Rectal smooth muscle tissue (tissue), 1 donor: Measurements from ENCODE around the gene ARHGEF17.

ENCODE experiments used
- H3K27ac ChIP-seq: one replicate; pipeline ENCODE4 v1.7.0; 2013; ENCODE audit warnings: low read depth, low read length, inconsistent platforms
- H3K27me3 ChIP-seq: one replicate; pipeline ENCODE4 v1.7.0; 2013; ENCODE audit warnings: low read length; ENCODE audit not compliant: control insufficient read depth, insufficient read depth
- H3K36me3 ChIP-seq: one replicate; pipeline ENCODE4 v1.7.0; 2013; ENCODE audit warnings: low read length; ENCODE audit not compliant: control insufficient read depth, insufficient read depth
- H3K4me1 ChIP-seq: one replicate; pipeline ENCODE4 v1.7.0; 2013; ENCODE audit warnings: low read length; ENCODE audit not compliant: control insufficient read depth, insufficient read depth
- H3K4me3 ChIP-seq: one replicate; pipeline ENCODE4 v1.7.0; 2013; ENCODE audit warnings: low read length
- H3K9ac ChIP-seq: one replicate; pipeline ENCODE4 v1.7.0; 2013; ENCODE audit warnings: low read length

The ARHGEF17 gene

GRCh38 chr11:73350908-73351636 lies 43.0 kb downstream of the ARHGEF17 start:
- no peak overlapping the region for H3K4me3 ChIP-seq
- no peak overlapping the region for H3K27ac ChIP-seq
- H3K27me3 ChIP-seq, result no peaks in the 10 kb centered on the region
- H3K4me1 ChIP-seq, result no peaks in the 10 kb centered on the region
- peaks cover 7% of the 10 kb centered on the region for H3K36me3 ChIP-seq
- H3K9ac ChIP-seq, result no peak overlapping the region

GRCh38 chr11:73353422-73353821 lies 45.3 kb downstream of the ARHGEF17 start:
- Histone ChIP-seq H3K9ac (no peak overlapping the region), H3K36me3 (peaks cover 8% of the 10 kb centered on the region), H3K4me3 (no peak overlapping the region), H3K4me1 (no peaks in the 10 kb centered on the region), H3K27ac (no peak overlapping the region), H3K27me3 (no peaks in the 10 kb centered on the region)

- Histone ChIP-seq H3K27ac (no peak overlapping the region), H3K9ac (no peak overlapping the region), H3K4me3 (no peak overlapping the region), H3K36me3 (peaks cover 10% of the 10 kb centered on the region), H3K27me3 (no peaks in the 10 kb centered on the region), H3K4me1 (no peaks in the 10 kb centered on the region)
These were observed 47.0 kb downstream of the ARHGEF17 start for GRCh38 chr11:73355109-73355508.

- Histone ChIP-seq H3K4me1 (no peaks in the 10 kb centered on the region), H3K27me3 (no peaks in the 10 kb centered on the region), H3K36me3 (peaks cover 13% of the 10 kb centered on the region), H3K4me3 (no peak overlapping the region), H3K27ac (no peak overlapping the region), H3K9ac (no peak overlapping the region)
These were observed 49.1 kb downstream of the ARHGEF17 start for GRCh38 chr11:73356979-73357860.

GRCh38 chr11:73358071-73358470 lies 50.0 kb downstream of the ARHGEF17 start:
- Histone ChIP-seq H3K4me1 (no peaks in the 10 kb centered on the region), H3K36me3 (peaks cover 17% of the 10 kb centered on the region), H3K9ac (no peak overlapping the region), H3K4me3 (no peak overlapping the region), H3K27ac (no peak overlapping the region), H3K27me3 (no peaks in the 10 kb centered on the region)

GRCh38 chr11:73359341-73359740 lies 51.3 kb downstream of the ARHGEF17 start:
- Histone ChIP-seq H3K4me3 (no peak overlapping the region), H3K27ac (no peak overlapping the region), H3K9ac (no peak overlapping the region), H3K27me3 (no peaks in the 10 kb centered on the region), H3K36me3 (peaks cover 22% of the 10 kb centered on the region), H3K4me1 (no peaks in the 10 kb centered on the region)

GRCh38 chr11:73359930-73360742 lies 52.1 kb downstream of the ARHGEF17 start:
- peaks cover 22% of the 10 kb centered on the region for H3K36me3 ChIP-seq
- no peaks in the 10 kb centered on the region for H3K4me1 ChIP-seq
- no peak overlapping the region for H3K9ac ChIP-seq
- no peak overlapping the region for H3K4me3 ChIP-seq
- H3K27ac ChIP-seq, result no peak overlapping the region
- H3K27me3 ChIP-seq, result no peaks in the 10 kb centered on the region

GRCh38 chr11:73360743-73361369 lies 52.8 kb downstream of the ARHGEF17 start:
- no peaks in the 10 kb centered on the region for H3K4me1 ChIP-seq
- peaks cover 29% of the 10 kb centered on the region for H3K36me3 ChIP-seq
- no peak overlapping the region for H3K4me3 ChIP-seq
- no peak overlapping the region for H3K9ac ChIP-seq
- H3K27ac ChIP-seq, result no peak overlapping the region
- no peaks in the 10 kb centered on the region for H3K27me3 ChIP-seq

- no peak overlapping the region for H3K27ac ChIP-seq
- H3K4me3 ChIP-seq, result no peak overlapping the region
- peaks cover 28% of the 10 kb centered on the region for H3K36me3 ChIP-seq
- no peaks in the 10 kb centered on the region for H3K27me3 ChIP-seq
- H3K9ac ChIP-seq, result no peak overlapping the region
- no peaks in the 10 kb centered on the region for H3K4me1 ChIP-seq
These were observed 54.1 kb downstream of the ARHGEF17 start for GRCh38 chr11:73361953-73362776.

GRCh38 chr11:73363147-73363546 lies 55.1 kb downstream of the ARHGEF17 start:
- no peak overlapping the region for H3K9ac ChIP-seq
- no peaks in the 10 kb centered on the region for H3K4me1 ChIP-seq
- peaks cover 27% of the 10 kb centered on the region for H3K36me3 ChIP-seq
- H3K27ac ChIP-seq, result no peak overlapping the region
- H3K4me3 ChIP-seq, result no peak overlapping the region
- no peaks in the 10 kb centered on the region for H3K27me3 ChIP-seq
